SK-N-MC (cell line): ENCODE measurements around the gene CYP2F1.

Experiments
- EZH2 ChIP-seq: fragments of 200-600 bp; sonication (generic); IDR thresholded peaks from one replicate; pipeline ENCODE4 v1.6.1; 2017; ENCODE audit warnings: antibody characterized with exemption
- FOXP2 ChIP-seq: optimal IDR thresholded peaks from 2 replicates; pipeline ENCODE3; 2011; ENCODE audit warnings: mild to moderate bottlenecking, moderate library complexity; ENCODE audit not compliant: insufficient read depth; ENCODE audit errors: extremely low read length, control extremely low read depth
- POLR2AphosphoS5 ChIP-seq: IDR thresholded peaks from 2 replicates; pipeline ENCODE4 v1.6.1; 2012; ENCODE audit warnings: mild to moderate bottlenecking, low read depth, low read length, borderline replicate concordance

- TF ChIP-seq EZH2, result no peak
- TF ChIP-seq POLR2AphosphoS5, result no peak
- no peak for TF ChIP-seq FOXP2
Measured at GRCh38 chr19:41128692-41129091, 14.5 kb downstream of the CYP2F1 start.
